Measurements from ENCODE around the gene CDH26.

GRCh38 chr20:59994697-59995122 is 36.5 kb downstream of the CDH26 start:
- TF ChIP-seq CTCF (IDR thresholded peaks at IDR 0.05) (no peak), EZH2 (IDR thresholded peaks at IDR 0.05; ENCODE audit: borderline replicate concordance, insufficient read depth, low read depth, low read length, poor library complexity, severe bottlenecking) (no peak)

Measured in B cell (primary cell).